Breast epithelium (tissue), 3 donors: ENCODE results near the gene ADD3.

Experiments used
- POLR2A ChIP-seq: fragments of 450-650 bp; IDR thresholded peaks from one replicate; pipeline ENCODE4 v1.6.1; 2016; ENCODE audit warnings: antibody characterized with exemption, mild to moderate bottlenecking, moderate library complexity
- TF ChIP-seq, protein P1 (sequence below), 3 donors: fragments of 450-650 bp; IDR thresholded peaks; one replicate each; pipeline ENCODE4 v1.5.1; 2016 to 2017; ENCODE audit warnings: antibody characterized with exemption in 3 of 3, mild to moderate bottlenecking in 3 of 3, moderate library complexity in 3 of 3

DNA sequence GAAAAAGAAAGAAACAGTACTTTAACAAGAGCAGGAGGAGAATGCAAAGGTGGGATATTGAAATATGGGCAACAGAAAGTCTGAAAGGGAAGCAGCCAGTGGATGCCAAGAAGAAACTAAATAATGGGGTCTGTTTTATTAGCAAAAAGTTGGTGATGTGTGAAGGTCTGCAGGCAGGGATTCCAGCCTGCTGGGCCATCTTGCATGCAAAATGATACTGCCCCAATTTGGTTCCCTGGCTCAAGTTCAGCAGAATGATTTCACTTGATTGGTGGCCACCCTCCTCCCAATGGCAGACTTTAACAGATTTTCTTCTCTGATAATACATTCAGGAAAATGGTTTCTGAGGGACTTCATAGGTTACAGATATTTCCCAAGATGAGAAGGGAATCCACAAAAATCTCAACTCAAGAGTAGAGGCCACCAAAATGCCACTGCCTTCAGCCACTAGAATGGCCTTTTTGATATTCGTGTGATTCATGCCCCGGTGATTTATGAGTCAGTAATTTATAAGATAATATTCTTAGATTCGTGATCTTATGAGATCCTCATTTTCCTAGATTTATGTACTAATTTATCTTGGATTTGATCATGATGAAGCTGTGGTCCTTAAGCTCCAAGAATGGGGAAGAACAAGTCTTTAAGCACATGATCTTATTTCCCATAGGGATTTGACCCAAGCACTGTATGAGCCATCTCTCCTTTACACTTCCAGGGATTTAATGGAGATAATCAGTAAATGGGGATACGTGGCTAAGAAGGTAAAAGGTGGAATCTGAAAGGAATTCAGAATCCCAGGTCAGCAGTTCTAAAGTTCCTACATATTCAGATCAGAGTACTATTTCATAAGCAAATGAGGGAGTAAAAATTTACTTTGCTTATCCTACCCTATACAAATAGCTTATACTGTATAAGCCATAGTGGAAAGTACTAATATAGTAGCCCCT is 32.3 kb upstream of the ADD3 start:
- TF ChIP-seq, protein P1, sequence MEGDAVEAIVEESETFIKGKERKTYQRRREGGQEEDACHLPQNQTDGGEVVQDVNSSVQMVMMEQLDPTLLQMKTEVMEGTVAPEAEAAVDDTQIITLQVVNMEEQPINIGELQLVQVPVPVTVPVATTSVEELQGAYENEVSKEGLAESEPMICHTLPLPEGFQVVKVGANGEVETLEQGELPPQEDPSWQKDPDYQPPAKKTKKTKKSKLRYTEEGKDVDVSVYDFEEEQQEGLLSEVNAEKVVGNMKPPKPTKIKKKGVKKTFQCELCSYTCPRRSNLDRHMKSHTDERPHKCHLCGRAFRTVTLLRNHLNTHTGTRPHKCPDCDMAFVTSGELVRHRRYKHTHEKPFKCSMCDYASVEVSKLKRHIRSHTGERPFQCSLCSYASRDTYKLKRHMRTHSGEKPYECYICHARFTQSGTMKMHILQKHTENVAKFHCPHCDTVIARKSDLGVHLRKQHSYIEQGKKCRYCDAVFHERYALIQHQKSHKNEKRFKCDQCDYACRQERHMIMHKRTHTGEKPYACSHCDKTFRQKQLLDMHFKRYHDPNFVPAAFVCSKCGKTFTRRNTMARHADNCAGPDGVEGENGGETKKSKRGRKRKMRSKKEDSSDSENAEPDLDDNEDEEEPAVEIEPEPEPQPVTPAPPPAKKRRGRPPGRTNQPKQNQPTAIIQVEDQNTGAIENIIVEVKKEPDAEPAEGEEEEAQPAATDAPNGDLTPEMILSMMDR (IDR thresholded peaks at IDR 0.05): no peak
- no peak for TF ChIP-seq POLR2A
